Central memory CD4-positive, alpha-beta T cell (primary cell): ENCODE measurements around the gene RSAD1.
"Not testable (repeated sequence)": the region's sequence is repeated elsewhere in the genome, so short reads cannot be mapped to it uniquely, and the experiment has no call there.

Experiments
- DNase-seq: peaks from one replicate; pipeline ENCODE4 v3.0.0; 2022

Gene RSAD1

DNA sequence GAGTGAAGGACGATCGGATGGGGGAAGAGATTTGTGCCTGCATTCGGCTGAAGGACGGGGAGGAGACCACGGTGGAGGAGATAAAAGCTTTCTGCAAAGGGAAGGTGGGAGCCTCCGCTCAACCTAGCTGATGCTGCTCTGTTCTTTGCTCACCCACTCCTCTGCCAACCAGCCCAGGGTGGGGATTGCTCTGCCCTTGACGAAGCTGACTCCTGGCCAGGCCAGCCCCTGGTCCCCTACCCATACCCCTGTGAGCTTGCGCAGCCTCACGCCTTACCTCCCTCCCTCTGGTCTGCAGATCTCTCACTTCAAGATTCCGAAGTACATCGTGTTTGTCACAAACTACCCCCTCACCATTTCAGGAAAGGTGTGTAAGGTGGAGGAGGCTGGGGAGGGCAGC is 4.8 kb upstream of the RSAD1 start:
- no peak for DNase-seq

DNA sequence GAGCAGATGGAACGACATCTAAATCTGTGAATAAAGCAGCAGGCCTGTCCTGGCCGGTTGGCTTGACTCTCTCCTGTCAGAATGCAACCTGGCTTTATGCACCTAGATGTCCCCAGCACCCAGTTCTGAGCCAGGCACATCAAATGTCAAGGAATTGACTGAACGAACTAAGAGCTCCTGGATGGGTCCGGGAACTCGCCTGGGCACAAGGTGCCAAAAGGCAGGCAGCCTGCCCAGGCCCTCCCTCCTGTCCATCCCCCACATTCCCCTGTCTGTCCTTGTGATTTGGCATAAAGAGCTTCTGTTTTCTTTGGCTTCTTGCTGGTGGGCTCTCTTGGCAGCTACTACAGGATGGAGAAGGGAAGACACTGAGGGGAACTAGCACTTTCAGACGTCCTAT is 4.1 kb upstream of the RSAD1 start:
- DNase-seq: no peak

DNA sequence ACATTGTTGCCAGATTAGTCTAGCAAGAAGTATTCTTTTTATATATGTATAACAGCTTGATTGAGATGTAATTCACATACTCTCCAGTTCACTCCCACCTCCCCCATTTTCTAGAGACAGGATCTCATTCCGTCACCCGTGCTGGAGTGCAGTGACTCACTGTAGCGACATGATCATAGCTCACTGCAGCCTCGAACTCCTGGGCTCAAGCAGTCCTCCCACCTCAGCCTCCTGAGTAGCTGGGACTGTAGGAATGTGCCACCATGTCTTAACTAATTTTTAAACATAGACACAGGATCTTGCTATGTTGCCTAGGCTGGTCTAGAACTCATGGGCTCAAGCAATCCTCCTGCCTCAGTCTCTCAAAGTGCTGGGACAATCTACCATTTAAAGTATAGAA is 3.3 kb upstream of the RSAD1 start:
- DNase-seq: no peak

DNA sequence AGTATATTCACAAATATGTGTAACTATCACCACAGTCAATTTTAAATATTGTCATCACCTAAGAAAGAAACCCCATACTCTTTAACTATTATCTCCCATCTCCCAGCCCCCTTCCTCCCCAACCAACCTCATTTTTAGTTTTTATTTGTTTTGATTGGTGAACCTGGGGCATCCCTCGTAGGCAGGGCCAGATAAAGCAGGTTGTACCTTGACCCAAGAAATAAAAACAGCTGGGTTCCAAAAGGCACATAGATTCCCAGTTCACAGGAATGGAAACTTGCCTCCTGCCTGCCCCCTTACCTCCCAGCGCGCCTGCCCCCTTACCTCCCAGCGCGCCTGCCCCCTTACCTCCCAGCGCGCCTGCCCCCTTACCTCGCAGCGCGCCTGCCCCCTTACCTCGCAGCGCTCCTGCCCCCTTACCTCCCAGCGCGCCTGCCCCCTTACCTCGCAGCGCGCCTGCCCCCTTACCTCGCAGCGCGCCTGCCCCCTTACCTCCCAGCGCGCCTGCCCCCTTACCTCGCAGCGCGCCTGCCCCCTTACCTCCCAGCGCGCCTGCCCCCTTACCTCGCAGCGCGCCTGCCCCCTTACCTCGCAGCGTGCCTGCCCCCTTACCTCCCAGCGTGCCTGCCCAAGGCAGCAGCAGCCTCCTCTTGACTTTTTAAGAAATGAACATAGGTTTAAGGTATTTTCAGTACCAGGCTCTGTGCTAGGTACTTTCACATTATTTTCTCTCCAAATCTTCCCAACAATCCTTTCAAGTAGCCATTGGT is 2.7 kb upstream of the RSAD1 start:
- DNase-seq: not testable (repeated sequence)

DNA sequence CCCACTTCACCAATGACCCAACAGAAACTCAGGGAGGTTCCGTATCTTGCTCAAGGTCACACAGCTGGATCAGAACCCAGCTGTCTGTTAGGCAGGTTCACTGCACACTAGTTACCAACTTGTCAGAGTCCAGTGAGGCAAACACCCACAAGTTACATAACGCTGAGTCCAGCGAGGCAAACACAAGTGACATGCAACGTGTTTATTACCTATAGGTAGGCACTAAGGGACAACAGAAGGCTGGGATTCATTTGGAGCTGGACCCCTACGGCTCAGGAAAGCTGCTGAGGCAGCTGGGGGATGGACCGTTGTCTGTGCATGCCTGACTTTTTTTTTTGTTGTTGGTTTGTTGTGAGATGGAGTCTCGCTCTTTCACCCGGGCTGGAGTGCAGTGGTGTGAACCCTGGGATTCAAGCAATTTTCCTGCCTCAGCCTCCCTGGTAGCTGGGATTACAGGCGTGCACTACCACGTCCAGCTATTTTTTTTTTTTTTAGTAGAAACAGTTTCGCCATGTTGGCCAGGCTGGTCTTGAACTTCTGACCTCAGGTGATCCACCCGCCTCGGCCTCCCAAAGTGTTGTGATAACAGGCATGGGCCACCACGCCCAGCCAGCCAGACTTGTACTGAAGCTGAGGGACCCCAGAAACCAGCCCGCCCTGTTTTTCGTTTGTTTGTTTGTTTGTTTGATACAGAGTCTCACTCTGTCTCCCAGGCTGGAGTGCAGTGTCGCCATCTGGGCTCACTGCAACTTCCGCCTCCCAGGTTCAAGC is 1.9 kb upstream of the RSAD1 start:
- no peak for DNase-seq

DNA sequence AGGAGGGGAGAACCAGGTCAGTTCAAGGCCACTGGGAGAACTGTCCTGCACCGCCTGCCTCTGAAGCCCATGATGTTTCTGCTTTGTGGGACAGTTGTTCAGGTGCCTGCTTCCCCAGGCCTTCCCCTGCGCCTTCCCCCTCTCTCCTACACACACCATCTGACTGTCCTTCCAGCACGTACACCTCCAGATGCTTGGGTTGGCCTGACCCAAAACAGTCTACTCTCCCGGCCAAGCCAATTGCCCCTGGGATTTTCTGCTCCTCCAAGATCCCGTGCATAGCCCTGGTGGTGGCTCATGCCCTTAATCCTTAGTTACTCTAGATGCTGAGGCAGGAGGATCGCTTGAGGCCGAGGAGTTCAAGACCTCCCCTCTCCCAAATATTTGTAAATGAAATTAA is 684 bp upstream of the RSAD1 start:
- no peak for DNase-seq

DNA sequence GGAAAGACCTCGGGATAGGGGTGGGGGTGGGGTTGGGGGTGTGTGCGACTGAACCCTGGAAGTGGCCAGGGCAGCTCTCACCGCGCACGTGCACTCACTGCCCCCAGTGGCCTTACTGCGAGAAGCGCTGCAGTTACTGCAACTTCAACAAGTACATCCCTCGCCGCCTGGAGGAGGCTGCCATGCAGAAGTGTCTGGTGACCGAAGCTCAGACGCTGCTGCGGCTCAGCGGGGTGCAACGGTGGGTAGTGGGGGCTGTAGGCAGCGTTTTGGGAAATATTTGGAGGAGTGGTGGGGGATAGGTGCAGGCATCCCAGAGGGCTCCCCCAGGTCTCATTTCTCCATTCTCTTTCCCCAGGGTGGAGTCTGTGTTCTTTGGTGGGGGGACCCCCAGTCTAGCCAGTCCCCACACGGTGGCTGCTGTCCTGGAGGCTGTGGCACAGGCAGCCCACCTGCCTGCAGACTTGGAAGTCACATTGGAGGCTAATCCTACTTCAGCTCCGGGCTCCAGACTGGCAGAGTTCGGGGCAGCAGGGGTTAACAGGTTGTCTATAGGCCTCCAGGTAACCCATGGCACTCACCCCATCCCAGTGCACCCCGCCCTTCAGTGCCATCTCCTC is 972 bp downstream of the RSAD1 start:
- DNase-seq: peak; percentile 50

DNA sequence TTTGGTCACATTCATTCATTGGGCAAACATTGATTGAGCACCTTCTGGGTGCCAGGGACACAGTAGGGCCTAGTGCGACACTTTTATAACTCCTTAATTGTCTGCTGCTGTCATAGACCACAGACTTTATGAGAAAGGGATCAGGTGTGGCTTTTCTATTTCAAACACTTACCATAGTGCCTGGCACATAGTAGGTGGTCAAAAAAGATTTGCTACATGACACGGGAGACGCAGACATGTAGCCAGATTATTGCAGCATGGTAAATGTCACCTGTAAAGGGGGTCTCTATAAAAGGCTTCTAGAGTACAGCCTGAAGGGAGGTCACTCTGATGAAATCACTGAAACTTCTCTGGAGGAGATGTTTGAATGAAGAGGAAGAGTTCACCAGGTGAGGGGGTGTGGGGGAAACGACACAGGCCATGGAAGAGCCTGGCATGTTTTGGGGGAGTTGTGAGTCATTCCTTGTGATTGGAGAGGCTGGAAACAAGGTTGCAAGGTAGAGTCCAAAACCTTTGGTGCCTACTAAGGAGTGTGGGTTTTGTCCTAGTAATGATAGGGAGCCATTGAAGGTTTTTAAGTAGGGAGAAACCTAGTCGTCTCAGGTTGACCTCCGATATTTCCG is 1.6 kb downstream of the RSAD1 start:
- no peak for DNase-seq

DNA sequence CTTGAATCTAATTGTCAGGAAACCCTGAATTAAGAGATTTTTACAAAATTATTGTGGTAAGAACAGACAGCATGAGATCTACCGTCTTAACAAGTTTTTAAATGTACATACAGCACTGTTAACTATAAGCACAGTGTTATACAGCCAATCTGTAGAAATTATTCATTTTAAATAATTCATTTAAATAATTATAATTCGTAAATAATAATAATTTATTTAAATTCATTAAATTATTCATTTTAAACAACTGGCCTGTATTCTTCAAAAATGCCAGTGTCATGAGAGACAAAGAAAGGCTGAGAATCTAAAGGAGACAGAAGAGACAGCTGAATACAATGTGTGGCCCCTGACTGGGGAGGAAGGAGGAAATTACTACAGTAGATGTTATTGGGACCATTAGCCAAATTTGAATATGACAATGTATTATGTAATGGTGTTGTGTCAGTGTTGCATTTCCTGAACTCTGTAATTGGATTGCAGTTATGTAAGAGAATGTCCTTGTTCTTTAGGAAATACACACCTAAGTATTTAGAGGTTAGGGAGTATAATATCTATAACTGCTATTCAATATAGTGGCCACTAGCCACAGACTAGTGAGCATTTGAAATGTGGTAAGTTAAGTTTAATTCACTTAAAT is 2.3 kb downstream of the RSAD1 start:
- no peak for DNase-seq

DNA sequence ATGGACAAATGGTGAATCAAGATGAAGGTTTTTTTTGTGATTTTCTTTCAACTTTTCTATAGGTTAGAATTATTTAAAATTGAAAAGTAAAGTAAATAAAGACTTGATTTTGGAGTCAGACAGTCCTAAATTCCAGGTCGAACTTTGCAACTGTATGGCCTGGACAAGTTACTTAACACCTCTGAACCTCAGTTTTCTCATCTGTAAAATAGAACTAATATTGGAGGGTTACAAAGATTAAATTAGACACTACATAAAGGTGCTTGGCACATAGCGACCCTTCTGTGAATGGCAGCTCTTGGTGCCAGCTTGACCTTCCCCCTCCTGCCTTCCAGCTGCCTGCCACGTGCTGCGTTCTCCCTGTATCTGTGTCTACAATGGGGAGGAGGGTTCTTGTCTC is 3.0 kb downstream of the RSAD1 start:
- no peak for DNase-seq

DNA sequence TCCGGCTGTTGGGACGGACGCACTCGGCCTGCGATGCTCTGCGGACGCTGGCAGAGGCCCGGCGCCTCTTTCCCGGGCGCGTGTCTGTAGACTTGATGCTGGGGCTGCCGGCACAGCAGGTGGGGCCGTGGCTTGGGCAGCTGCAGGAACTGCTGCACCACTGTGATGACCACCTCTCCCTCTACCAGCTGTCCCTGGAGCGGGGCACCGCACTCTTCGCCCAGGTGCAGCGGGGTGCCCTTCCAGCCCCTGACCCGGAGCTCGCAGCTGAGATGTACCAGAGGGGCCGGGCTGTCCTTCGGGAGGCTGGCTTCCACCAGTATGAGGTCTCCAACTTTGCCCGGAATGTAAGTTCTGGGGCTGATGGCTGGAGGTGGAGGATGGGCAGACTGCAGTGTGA is 3.5 kb downstream of the RSAD1 start:
- DNase-seq: no peak

DNA sequence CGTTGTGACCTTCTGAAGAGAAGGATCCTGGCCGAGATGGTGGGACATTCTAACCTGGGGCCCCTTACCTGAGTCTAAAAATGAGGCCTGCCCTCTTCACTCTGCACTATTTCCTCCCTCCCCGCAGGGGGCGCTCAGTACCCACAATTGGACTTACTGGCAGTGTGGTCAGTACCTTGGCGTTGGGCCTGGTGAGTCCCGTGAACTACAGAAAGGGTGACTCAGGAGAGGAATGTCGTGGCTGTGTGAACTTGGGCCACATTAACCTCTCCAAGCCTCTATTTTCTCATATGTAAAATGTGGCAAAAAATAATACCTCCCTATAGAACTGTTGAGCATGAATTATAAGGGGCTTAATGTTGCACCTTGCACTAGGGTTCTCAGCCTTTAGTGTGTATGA is 3.9 kb downstream of the RSAD1 start:
- DNase-seq: peak; percentile 60

DNA sequence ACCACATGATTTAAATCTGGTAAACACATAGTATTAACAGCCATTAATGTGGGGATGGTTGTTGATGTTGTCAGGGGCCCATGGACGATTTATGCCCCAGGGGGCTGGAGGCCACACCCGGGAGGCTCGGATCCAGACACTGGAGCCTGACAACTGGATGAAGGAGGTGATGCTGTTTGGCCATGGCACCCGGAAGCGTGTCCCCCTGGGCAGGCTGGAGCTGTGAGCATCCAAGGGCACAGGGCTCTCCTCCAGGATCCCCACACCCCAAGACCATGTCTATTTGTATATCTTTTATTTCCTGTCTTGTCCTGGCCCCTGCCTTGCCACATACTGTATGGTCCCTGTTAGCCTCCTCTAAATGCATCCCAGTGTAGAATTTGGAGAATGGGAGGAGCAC is 4.6 kb downstream of the RSAD1 start:
- no peak for DNase-seq

DNA sequence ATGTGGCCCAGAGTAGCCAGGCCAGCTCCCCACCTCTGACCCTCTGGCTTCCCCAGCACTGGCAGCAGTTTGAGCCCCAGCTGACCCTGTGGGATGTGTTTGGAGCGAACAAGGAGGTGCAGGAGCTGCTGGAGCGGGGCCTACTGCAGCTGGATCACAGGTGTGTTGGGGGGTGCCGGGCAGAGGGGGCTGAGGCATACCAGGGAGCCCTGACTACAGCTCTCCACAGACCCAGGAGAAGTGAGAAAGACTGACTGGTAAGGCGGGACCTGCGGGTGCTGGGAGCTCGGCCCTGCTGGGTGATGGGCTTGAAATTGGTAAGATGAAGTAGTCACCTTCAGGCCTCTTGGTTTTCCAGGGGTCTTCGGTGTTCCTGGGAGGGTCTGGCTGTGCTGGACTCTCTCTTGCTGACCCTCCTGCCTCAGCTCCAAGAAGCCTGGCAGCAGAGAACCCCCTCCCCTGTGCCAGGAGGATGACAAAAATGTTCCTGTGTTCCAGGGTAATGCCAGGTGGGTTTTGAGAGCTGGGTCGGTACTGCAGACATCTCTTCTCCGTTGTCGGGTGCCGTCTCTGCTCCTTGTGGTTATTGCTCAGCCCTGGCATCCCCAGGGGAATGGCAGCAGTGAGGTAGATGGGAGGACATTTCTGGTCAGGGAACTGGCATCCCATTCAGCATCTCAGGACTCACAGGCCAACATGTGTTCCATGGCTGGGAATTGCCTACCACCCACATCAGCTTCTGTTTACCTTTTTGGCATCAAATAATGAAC is 5.9 kb downstream of the RSAD1 start:
- DNase-seq: no peak

DNA sequence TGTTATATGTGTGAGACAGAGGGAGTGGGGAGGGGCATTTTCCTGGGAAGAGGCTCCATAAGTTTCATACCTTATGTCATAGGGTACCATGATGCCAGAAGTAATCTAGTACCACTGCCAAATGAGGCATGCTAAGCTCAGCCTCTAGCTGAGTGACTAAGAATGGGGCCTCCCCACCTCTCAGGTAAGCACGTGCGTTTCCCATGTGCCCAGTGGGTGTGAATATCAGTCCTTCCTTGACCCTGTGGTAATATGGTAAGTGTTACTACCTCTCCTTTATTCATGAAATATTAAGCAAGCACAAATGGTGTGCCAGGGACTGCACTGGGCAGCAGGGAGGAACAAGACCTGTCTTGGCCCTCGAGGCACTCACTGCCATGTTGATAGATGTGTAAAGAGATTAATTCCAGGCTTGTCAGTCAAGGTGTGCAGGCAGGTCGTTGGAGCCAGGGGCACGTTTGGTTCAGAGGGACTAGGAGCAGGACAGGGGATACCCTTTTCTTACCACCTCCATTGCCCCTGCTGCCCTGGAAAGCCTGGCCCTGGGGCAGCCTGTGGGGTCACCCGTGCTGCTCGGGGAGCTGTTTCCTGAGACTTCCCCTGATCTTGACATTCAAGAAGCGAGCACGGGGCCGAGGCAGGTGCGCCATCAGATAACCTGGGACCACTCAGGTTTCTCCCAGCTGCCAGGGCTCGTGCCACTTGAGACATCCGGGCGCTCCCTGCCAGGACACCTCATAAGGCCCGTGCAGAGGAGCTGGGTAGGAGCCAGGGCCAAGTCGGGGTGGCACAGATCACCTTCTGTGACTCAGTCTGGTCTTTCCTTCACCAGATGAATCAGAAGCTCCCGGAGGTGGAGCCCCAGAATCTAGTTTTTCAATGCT is 8.8 kb downstream of the RSAD1 start:
- no peak for DNase-seq

DNA sequence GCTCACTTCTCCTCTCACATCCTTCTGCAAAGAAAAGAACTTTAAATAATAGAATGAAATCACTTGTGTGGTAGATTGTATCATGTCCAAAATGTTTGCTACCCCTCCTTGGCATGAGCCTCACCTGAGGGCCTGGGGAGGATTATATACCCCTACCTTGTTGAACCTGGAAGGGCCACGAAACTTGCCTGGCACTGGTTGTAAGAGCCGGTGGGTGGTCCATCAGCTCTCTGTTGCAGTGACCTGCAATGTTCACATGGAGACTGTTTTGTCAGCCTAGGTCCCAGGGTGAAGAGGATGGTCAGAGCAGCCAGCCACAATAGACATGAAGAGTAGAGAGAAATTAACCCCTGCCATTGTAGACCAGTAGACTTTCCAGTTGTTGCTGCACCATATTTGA is 10.2 kb downstream of the RSAD1 start:
- DNase-seq: no peak

DNA sequence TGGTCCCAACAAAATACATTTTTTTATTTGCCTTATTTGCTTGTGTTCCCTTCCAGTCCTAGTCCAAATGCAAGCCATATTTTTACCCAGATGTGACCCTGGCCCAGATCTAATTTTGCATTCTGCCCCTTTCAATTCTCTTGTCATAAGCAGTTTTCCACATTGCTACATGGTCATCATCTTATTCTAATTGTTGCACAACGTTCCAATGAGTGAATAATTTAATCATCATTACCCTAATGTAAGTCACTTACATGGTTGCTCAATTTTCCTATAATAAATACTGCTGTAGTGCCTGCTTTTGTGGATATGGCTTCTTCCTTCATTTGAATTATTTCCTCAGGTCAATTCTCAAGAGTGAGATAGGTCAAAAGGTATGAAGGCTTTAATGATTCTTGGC is 12.8 kb downstream of the RSAD1 start:
- DNase-seq: no peak

DNA sequence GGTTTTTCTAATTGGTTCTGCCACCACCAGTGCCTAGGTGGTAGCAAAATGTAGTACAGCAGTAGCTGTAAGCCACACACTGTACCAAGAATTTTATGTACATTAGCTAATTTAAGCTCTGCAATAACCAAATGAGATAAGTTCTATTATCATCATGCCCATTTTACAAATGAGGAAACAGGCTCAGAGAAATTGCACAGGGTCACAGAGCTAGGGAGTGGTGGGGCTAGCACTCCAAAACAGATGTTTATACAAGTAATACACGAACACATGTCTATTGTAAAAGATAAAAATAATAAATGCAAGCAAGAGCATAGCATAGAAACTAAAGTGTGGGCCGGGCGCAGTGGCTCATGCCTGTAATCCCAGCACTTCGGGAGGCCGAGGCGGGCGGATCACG is 13.6 kb downstream of the RSAD1 start:
- no peak for DNase-seq

DNA sequence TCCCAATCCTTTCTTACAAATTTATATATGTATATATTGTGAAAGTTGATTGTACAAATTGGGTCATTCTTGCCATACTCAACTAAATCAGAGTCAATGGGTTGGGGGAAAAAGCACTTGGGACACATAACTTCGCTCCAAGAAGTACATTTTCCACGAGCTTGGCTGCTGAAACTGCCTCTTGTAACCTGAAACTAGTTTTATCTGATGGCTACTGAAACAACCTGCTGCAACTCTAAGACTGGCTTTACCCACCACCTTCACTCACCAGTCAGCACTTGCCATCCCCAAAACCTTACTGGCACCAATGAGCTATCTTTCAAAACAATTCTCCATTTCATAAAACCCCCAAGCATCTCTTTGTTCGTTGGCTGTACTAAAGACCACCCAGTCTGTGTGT is 15.1 kb downstream of the RSAD1 start:
- DNase-seq: no peak

DNA sequence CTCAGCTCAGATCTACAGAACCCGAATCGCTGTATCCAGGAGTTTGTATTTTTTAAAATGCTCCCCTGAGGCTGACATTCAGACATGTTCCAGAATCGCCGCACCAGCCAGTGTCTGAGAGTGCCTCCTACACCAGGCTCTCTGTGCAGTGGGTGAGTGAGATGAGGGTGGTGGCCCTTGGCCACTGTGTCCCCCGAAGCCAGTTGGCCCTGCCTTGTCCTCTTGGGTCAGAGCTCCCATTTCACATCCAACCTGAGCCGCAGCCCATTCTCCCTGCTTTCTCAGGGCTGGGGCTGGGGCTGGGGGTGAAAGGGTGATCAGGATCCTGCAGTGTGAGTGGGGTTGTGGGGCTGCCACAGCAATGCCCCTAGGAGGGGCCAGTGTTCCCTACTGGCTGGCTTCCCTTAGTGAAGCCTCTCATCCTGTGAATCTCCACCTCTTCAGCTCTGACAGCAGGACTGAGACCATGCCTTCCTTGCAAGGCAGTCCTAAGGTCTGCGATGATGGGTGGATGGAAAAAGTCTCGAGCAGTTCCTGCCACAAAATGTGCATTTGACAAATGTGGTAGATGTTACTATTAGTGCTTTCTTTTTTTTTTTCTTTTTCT is 16.7 kb downstream of the RSAD1 start:
- DNase-seq: no peak

DNA sequence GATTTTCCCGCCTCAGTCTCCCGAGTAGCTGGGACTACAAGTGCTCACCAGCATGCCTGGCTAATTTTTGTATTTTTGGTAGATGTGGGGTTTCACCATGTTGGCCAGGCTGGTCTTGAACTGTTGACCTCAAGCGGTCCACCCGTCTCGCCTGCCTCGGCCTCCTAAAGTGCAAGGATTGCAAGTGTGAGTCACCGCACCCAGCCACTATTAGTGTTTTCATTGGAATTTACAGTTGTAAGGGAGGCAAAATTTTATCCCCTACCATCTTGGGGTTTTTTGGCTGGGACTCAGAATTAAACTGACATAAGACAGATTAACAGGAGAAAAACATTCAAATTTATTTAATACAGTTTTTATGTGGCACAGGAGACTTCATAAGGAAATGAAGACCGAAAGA is 17.3 kb downstream of the RSAD1 start:
- DNase-seq: no peak
